WI38 (cell line): ENCODE results near the gene PCNP.
"Not testable (repeated sequence)": the region's sequence is repeated elsewhere in the genome, so short reads cannot be mapped to it uniquely, and the experiment has no call there.

Experiments used
- H3K4me3 ChIP-seq: 2 replicates; pipeline ENCODE4 v1.5.1; 2011; ENCODE audit warnings: low read depth, mild to moderate bottlenecking, control low read depth, low read length
- TF ChIP-seq, protein P1 (sequence below): IDR thresholded peaks from 2 replicates; pipeline ENCODE4 v1.5.1; 2012; ENCODE audit warnings: low read depth, mild to moderate bottlenecking, control low read depth, low read length

PCNP gene

GRCh38 chr3:101635954-101636798, 62.2 kb downstream of the PCNP start:
- no peak overlapping the region for H3K4me3 ChIP-seq
- TF ChIP-seq, protein P1, sequence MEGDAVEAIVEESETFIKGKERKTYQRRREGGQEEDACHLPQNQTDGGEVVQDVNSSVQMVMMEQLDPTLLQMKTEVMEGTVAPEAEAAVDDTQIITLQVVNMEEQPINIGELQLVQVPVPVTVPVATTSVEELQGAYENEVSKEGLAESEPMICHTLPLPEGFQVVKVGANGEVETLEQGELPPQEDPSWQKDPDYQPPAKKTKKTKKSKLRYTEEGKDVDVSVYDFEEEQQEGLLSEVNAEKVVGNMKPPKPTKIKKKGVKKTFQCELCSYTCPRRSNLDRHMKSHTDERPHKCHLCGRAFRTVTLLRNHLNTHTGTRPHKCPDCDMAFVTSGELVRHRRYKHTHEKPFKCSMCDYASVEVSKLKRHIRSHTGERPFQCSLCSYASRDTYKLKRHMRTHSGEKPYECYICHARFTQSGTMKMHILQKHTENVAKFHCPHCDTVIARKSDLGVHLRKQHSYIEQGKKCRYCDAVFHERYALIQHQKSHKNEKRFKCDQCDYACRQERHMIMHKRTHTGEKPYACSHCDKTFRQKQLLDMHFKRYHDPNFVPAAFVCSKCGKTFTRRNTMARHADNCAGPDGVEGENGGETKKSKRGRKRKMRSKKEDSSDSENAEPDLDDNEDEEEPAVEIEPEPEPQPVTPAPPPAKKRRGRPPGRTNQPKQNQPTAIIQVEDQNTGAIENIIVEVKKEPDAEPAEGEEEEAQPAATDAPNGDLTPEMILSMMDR, result peak; percentile 71; the same call in 1 of the 2 replicates

GRCh38 chr3:101637451-101637850, 63.5 kb downstream of the PCNP start:
- TF ChIP-seq, protein P1, result no peak
- H3K4me3 ChIP-seq, result no peak overlapping the region

DNA sequence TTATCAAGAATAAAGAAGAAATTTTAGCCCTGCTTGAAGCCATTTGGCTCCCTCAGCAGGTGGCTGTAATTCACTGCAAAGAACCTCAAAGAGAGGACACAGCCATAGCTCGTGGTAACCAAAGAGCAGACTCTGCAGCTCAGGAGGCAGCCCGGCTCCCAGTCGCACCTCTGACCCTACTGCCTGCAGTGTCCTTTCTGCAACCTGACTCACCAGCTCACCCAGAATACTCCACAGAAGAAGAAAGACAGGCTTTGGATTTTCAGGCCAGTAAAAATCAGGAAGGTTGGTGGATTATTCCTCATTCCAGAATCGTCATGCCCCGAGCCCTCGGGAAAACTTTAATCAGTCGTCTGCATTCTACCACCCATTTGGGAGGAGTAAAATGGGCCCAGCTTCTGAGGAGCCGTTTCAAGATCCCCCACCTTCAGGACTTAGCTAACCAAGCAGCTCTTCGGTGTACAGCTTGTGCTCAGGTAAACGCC, 64.3 kb downstream of the PCNP start:
- TF ChIP-seq, protein P1, result no peak
- H3K4me3 ChIP-seq, result no peak overlapping the region

- TF ChIP-seq, protein P1, result no peak
- no peak overlapping the region for H3K4me3 ChIP-seq
Measured at GRCh38 chr3:101639280-101639963, 65.4 kb downstream of the PCNP start.

DNA sequence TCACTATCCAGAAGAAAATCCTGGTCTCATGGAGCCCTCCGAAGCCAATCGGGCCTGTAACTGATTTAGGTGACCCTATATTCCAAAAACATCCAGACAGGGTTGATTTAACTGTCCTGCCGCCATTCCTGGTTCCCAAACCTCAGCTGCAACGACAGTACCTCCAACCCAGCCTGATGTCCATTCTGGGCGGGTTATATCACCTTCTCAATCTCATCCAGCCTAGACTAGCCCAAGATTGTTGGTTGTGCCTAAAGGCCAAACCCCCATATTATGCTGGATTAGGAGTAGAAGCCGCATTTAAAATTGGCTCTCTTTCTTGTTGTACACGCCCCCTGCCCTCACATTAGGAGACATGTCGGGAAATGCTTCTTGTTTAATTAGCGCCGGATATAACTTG, 66.3 kb downstream of the PCNP start:
- TF ChIP-seq, protein P1, result no peak
- no peak overlapping the region for H3K4me3 ChIP-seq

GRCh38 chr3:101641397-101642115, 67.6 kb downstream of the PCNP start:
- H3K4me3 ChIP-seq, result not testable (repeated sequence)

DNA sequence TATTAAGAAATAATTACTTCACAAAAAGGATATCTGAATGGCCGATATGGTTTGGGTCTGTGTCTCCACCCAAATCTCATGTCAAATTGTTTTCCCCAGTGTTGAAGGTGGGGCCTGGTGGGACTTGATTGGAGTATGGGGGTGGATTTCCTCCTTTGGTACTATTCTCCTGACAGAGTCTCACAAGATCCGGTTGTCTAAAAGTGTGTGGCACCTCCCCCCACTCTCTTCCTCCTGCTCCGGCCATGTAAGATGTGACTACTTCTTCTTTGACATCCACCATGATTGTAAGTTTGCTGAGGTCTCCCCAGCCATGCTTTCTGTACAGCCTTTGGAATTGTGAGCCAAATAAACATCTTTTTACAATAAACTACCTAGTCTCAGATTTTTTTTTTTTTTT, 68.5 kb downstream of the PCNP start:
- TF ChIP-seq, protein P1, result no peak
- H3K4me3 ChIP-seq, result no peak overlapping the region
